A673 (cell line): Measurements from ENCODE around the gene CFAP46.

Experiments
- EZH2 ChIP-seq: fragments of 200-600 bp; sonication (generic); IDR thresholded peaks from 2 replicates; pipeline ENCODE4 v1.6.1; 2017; ENCODE audit warnings: borderline replicate concordance, low read depth, mild to moderate bottlenecking, mixed read lengths, antibody characterized with exemption, low read length; ENCODE audit not compliant: poor library complexity, severe bottlenecking
- TF ChIP-seq, protein P1 (sequence below): fragments of 300-800, 200-600 bp; sonication (generic); conservative IDR thresholded peaks from 2 replicates; pipeline ENCODE4 v1.5.1; 2017; ENCODE audit warnings: low read depth, mild to moderate bottlenecking, antibody characterized with exemption, low read length, moderate library complexity, mixed read lengths

DNA sequence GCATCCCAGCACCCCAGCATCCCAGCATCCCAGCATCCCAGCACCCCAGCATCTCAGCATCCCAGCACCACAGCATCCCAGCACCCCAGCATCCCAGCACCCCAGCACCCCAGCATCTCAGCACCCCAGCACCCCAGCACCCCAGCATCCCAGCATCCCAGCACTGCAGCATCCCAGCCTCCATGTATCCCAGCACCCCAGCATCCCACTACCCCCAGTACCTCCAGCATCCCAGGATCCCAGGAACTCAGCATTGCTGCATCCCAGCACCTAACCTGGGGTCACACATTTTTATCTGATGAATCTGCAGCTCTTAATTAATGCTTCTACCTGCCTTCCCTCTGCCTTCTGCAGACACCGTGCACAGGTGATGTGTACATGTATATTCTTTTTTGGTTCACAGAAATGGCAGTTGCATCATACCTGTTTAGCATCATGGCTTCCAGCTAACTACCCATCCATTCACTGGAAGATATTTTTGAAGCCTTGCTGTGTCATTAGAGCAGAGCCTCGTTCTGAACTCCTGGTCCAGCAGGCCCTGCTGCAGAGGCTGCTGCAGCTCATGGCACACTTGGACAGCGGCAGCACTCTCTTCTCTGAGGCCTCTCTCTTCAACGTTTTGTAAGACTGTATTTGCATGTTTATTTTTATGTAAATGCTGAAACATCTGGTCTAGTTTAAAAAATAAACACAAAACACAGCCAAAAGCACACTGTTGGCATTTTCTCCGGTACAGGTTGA lies 4.6 kb upstream of the CFAP46 start:
- TF ChIP-seq, protein P1, sequence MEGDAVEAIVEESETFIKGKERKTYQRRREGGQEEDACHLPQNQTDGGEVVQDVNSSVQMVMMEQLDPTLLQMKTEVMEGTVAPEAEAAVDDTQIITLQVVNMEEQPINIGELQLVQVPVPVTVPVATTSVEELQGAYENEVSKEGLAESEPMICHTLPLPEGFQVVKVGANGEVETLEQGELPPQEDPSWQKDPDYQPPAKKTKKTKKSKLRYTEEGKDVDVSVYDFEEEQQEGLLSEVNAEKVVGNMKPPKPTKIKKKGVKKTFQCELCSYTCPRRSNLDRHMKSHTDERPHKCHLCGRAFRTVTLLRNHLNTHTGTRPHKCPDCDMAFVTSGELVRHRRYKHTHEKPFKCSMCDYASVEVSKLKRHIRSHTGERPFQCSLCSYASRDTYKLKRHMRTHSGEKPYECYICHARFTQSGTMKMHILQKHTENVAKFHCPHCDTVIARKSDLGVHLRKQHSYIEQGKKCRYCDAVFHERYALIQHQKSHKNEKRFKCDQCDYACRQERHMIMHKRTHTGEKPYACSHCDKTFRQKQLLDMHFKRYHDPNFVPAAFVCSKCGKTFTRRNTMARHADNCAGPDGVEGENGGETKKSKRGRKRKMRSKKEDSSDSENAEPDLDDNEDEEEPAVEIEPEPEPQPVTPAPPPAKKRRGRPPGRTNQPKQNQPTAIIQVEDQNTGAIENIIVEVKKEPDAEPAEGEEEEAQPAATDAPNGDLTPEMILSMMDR = no peak
- TF ChIP-seq EZH2 = no peak
